ENCODE measurements around the gene PCDHGB1.
"Not testable (repeated sequence)": the region's sequence is repeated elsewhere in the genome, so short reads cannot be mapped to it uniquely, and the experiment has no call there.

The PCDHGB1 gene

GRCh38 chr5:141384471-141385267, 34.8 kb downstream of the PCDHGB1 start:
- DNase-seq = no peak

- DNase-seq = not testable (repeated sequence)
Measured at GRCh38 chr5:141387557-141388311, 37.8 kb downstream of the PCDHGB1 start, which contains the start of gene PCDHGB4. PCDHGB4 (plus strand) TSS chr5:141387698; CDS start chr5:141387885, 187 bp downstream.

GRCh38 chr5:141388661-141389060, 38.8 kb downstream of the PCDHGB1 start:
- no peak for DNase-seq

- DNase-seq = no peak
Measured at GRCh38 chr5:141389153-141390042, 39.5 kb downstream of the PCDHGB1 start.

GRCh38 chr5:141392429-141393198, 42.7 kb downstream of the PCDHGB1 start, which contains the start of gene PCDHGA8:
PCDHGA8 (plus strand) TSS chr5:141392633; CDS start chr5:141392814, 181 bp downstream.
- DNase-seq = no peak

GRCh38 chr5:141393267-141393666, 43.4 kb downstream of the PCDHGB1 start:
- no peak for DNase-seq

- DNase-seq = not testable (repeated sequence)
Measured at GRCh38 chr5:141394401-141395187, 44.7 kb downstream of the PCDHGB1 start.

- not testable (repeated sequence) for DNase-seq
Measured at GRCh38 chr5:141397756-141398551, 48.1 kb downstream of the PCDHGB1 start, which contains the start of gene PCDHGB5. PCDHGB5 (plus strand) TSS chr5:141397947; CDS start chr5:141398128, 181 bp downstream.

- DNase-seq = no peak
Measured at GRCh38 chr5:141398608-141399007, 48.7 kb downstream of the PCDHGB1 start.

GRCh38 chr5:141399555-141400258, 49.8 kb downstream of the PCDHGB1 start:
- no peak for DNase-seq

Data from activated gamma-delta T cell treated with Interleukin-2 at 50 U/mL for 16 hours (primary cell).